T-cell (primary cell): ENCODE measurements around the gene SLCO3A1. TPM values are rescaled to one million over a fixed set of nuclear protein-coding genes. Genes with fewer than 3 reads are reported as not detected.

ENCODE experiments used
- ATAC-seq, 4 experiments: fragments of 200-7000 bp in 3 of 4; fragments of 150-1000 bp in 1 of 4; cut with Tn5 transposase; replicated peaks in 1 of 4; 1 replicate in 3 of 4; 2 replicates in 1 of 4; pipeline ENCODE4 v1.10.0; 2021; ENCODE audit warnings: moderate library complexity in 3 of 4, mild to moderate bottlenecking in 2 of 4, moderate number of reproducible peaks in 1 of 4
- CTCF ChIA-PET, 2 donors: fragments of 300-600 bp; sonication (Branson Sonifier 250); formaldehyde crosslinking; loops; one replicate each; lab custom pipeline; 2022; ENCODE audit warnings: antibody characterized with exemption in 2 of 2; lab: Charles Lee
- POLR2A ChIA-PET, 2 donors: fragments of 300-600 bp; sonication (Branson Sonifier 250); formaldehyde crosslinking; loops; one replicate each; lab custom pipeline; 2022; ENCODE audit warnings: antibody characterized with exemption in 2 of 2; lab: Charles Lee
- DNase-seq, 35 experiments: peaks; one replicate each; pipeline versions ENCODE4 v3.0.0 to v3.0.0-alpha.2; 2013 to 2023
- H3K27ac ChIP-seq: one replicate; pipeline ENCODE4 v1.5.1; 2013; ENCODE audit warnings: low read length
- H3K27me3 ChIP-seq, 2 experiments: replicated peaks in 1 of 2; 1 replicate in 1 of 2; 2 replicates in 1 of 2; pipeline versions ENCODE4 v1.6.1 to v1.7.0; 2013; ENCODE audit warnings: low read length in 1 of 2, mixed read lengths in 1 of 2; ENCODE audit not compliant: control insufficient read depth in 2 of 2, insufficient read depth in 2 of 2; ENCODE audit errors: extremely low read depth in 1 of 2
- H3K36me3 ChIP-seq, 2 donors: 1 replicate in 1 of 2; 2 replicates in 1 of 2; pipeline versions ENCODE4 v1.6.1 to v1.7.0; 2013; ENCODE audit warnings: low read length in 1 of 2; ENCODE audit not compliant: control insufficient read depth in 2 of 2, insufficient read depth in 1 of 2; ENCODE audit errors: extremely low read depth in 1 of 2
- H3K4me1 ChIP-seq, 2 experiments: 1 replicate in 1 of 2; 2 replicates in 1 of 2; pipeline versions ENCODE4 v1.6.1 to v1.7.0; 2013; ENCODE audit warnings: low read length in 2 of 2, mixed read lengths in 1 of 2; ENCODE audit not compliant: insufficient read depth in 2 of 2, control insufficient read depth in 1 of 2; ENCODE audit errors: extremely low read depth in 1 of 2
- H3K4me3 ChIP-seq, 2 donors: 1 replicate in 1 of 2; 2 replicates in 1 of 2; pipeline versions ENCODE4 v1.5.1 to v1.7.0; 2013; ENCODE audit warnings: mild to moderate bottlenecking in 2 of 2, low read length in 1 of 2, moderate library complexity in 1 of 2; ENCODE audit not compliant: control insufficient read depth in 1 of 2; ENCODE audit errors: extremely low read depth in 1 of 2
- H3K9me3 ChIP-seq: 2 replicates; pipeline ENCODE4 v1.7.0; 2013
- H3K27ac Mint-ChIP-seq, 2 donors: one replicate each; pipeline ENCODE4 v1.8.0; 2020 to 2021; ENCODE audit warnings: mild to moderate bottlenecking in 2 of 2, mixed read lengths in 2 of 2
- H3K27me3 Mint-ChIP-seq, 2 donors: one replicate each; pipeline ENCODE4 v1.8.0; 2021 to 2022; ENCODE audit warnings: mixed read lengths in 2 of 2
- H3K36me3 Mint-ChIP-seq: one replicate; pipeline ENCODE4 v1.8.0; 2021; ENCODE audit warnings: mixed read lengths
- H3K4me1 Mint-ChIP-seq, 3 donors: one replicate each; pipeline ENCODE4 v1.8.0; 2020 to 2022; ENCODE audit warnings: mixed read lengths in 3 of 3, mild to moderate bottlenecking in 1 of 3
- H3K4me3 Mint-ChIP-seq, 3 donors: one replicate each; pipeline ENCODE4 v1.8.0; 2020 to 2022; ENCODE audit warnings: mild to moderate bottlenecking in 3 of 3, mixed read lengths in 3 of 3, moderate library complexity in 3 of 3
- H3K9me3 Mint-ChIP-seq, 3 donors: one replicate each; pipeline ENCODE4 v1.8.0; 2020 to 2022; ENCODE audit warnings: mixed read lengths in 3 of 3
- WGBS: methylation state at CpG from one replicate; pipeline ENCODE4 v1.1.5; 2013; ENCODE audit warnings: missing lambda C conversion rate; ENCODE audit not compliant: insufficient coverage; 5-methylcytosine and 5-hydroxymethylcytosine counted together
- total RNA-seq, 35 experiments: library from RNA in 6 of 35; stranded (reverse) in 6 of 35; fragments of 120-200 nt in 1 of 35; gene quantifications; one replicate each; pipeline versions ENCODE4 v1.2.1 to v1.2.4 and lab custom pipeline; 2013 to 2026

Gene SLCO3A1
- total RNA-seq, 5 donors from 2014 or later (not counting 1 experiment from before 2014, with no cell fraction given) = 26.2 to 52.2 (median 38.7) TPM

DNA sequence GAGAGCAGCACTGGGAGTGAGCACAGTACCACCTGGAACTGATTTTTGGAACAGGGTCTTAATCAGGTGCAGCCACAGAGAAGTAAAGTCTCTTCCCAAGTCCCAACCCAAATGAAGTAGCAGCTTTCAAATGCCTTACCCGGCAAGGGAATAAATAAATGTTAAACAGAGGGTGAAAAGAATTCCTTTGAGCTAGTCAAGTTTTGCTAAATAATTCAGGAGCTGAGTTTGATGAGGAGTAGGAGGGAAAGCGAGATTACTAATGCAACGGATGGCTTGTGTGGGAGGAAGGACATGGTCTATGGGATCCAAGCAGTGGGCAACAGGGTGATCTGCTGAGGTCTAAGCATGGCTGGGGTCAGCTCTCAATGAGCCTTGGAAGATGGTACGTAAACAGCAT lies 335.7 kb downstream of the SLCO3A1 start:
- Mint-ChIP-seq H3K4me1 (no peaks in the 10 kb centered on the region), H3K4me3 (no peak overlapping the region), H3K36me3 (no peaks in the 10 kb centered on the region), H3K27ac (no peak overlapping the region), H3K27me3 (peaks cover 10 to 19% of the 10 kb centered on the region in 2 donors), H3K9me3 (no peaks in the 10 kb centered on the region)
- H3K9me3 ChIP-seq = no peaks in the 10 kb centered on the region
- no peak for DNase-seq
- ChIA-PET CTCF (no interaction called here), POLR2A (no interaction called here)
- no peaks in the 10 kb centered on the region for H3K4me1 ChIP-seq
- no peak overlapping the region for H3K4me3 ChIP-seq
- no peaks in the 10 kb centered on the region for H3K36me3 ChIP-seq
- H3K27ac ChIP-seq = no peak overlapping the region
- peaks cover 0 to 13% of the 10 kb centered on the region in 2 experiments for H3K27me3 ChIP-seq
- WGBS = 88% methylated on average over 2 of the region's 4 CpGs
- no peak for ATAC-seq

DNA sequence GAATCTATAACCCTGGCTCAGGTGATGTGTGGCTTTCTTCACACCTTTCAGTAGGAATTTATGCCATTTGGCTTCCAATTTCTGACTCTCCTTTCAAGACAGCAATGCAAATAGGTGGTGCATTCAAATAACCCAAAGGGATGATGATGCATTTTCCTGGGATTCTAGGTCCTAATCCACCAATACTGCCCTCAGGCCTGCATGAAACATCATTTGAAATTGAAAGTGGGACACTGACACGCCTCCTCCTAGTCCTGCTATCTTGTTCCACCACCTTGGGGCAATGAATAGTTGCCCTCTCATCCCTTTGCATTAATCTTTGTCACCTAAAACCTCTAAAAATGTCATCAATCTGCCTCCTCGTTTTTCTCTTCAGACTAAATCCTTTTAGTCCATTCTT lies 341.7 kb downstream of the SLCO3A1 start:
- 40% methylated on average over 1 of the region's 2 CpGs for WGBS
- H3K27me3 Mint-ChIP-seq = peaks cover 4 to 7% of the 10 kb centered on the region in 2 donors
- peaks cover 0 to 3% of the 10 kb centered on the region in 2 experiments for H3K27me3 ChIP-seq
- H3K9me3 ChIP-seq = no peaks in the 10 kb centered on the region
- ATAC-seq (no peak), DNase-seq (no peak)
- H3K4me1 ChIP-seq = no peaks in the 10 kb centered on the region
- no peak overlapping the region for H3K27ac ChIP-seq
- no peaks in the 10 kb centered on the region for H3K36me3 Mint-ChIP-seq
- no peak overlapping the region for H3K27ac Mint-ChIP-seq
- no peaks in the 10 kb centered on the region for H3K36me3 ChIP-seq
- POLR2A ChIA-PET = no interaction called here
- CTCF ChIA-PET = no interaction called here
- H3K4me1 Mint-ChIP-seq = no peaks in the 10 kb centered on the region
- H3K4me3 ChIP-seq = no peak overlapping the region
- peaks cover 4 to 7% (median 5%) of the 10 kb centered on the region in 3 donors for H3K9me3 Mint-ChIP-seq
- H3K4me3 Mint-ChIP-seq = no peak overlapping the region

DNA sequence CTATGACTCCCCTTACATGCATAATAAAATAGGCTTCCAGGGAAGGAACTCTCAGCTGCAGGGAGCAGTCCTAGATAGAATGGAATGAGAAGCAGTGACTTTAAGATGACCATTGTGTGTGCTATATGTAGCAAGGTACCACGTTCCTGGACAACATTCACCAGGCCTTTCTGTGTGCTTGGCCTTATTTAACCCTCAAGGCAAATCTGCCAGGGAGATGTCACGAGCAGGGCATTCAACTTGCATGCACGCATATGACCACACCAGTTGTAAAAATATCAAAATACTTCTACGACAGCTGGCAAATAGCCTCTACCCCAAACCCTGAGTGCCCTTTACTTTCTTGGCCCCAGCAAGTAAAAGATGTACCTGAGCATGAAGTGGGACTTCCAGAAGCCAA lies 342.8 kb downstream of the SLCO3A1 start:
- Mint-ChIP-seq H3K9me3 (peaks cover 4 to 7% (median 5%) of the 10 kb centered on the region in 3 donors), H3K27me3 (peaks cover 4 to 7% of the 10 kb centered on the region in 2 donors), H3K4me3 (no peak overlapping the region), H3K36me3 (no peaks in the 10 kb centered on the region), H3K4me1 (no peaks in the 10 kb centered on the region), H3K27ac (no peak overlapping the region)
- Histone ChIP-seq H3K4me3 (no peak overlapping the region), H3K4me1 (no peaks in the 10 kb centered on the region), H3K36me3 (no peaks in the 10 kb centered on the region), H3K27ac (no peak overlapping the region), H3K27me3 (peaks cover 0 to 8% of the 10 kb centered on the region in 2 experiments), H3K9me3 (no peaks in the 10 kb centered on the region)
- CTCF ChIA-PET = no interaction called here
- ATAC-seq (no peak), DNase-seq (no peak)
- POLR2A ChIA-PET = no interaction called here
- WGBS = 63% methylated on average over 3 of the region's 4 CpGs

GRCh38 chr15:92197746-92198145 lies 344.2 kb downstream of the SLCO3A1 start:
- Histone ChIP-seq H3K4me1 (no peaks in the 10 kb centered on the region), H3K27me3 (peaks cover 0 to 8% of the 10 kb centered on the region in 2 experiments), H3K36me3 (no peaks in the 10 kb centered on the region), H3K27ac (no peak overlapping the region), H3K9me3 (no peaks in the 10 kb centered on the region), H3K4me3 (no peak overlapping the region)
- no peak overlapping the region for H3K4me3 Mint-ChIP-seq
- ChIA-PET CTCF (interaction anchor here in 1 of 2 donors (0.5 kb wide), 1 partner anchor 1115 kb away, joined by 3 read pairs; no protein-coding TSS in a partner anchor), POLR2A (no interaction called here)
- H3K27ac Mint-ChIP-seq = no peak overlapping the region
- ATAC-seq (no peak), DNase-seq (no peak)
- H3K27me3 Mint-ChIP-seq = peaks cover 3 to 4% of the 10 kb centered on the region in 2 donors
- H3K9me3 Mint-ChIP-seq = peaks cover 4 to 10% (median 5%) of the 10 kb centered on the region in 3 donors
- WGBS = 100% methylated on average over 1 of the region's 2 CpGs
- H3K36me3 Mint-ChIP-seq = no peaks in the 10 kb centered on the region
- no peaks in the 10 kb centered on the region for H3K4me1 Mint-ChIP-seq

DNA sequence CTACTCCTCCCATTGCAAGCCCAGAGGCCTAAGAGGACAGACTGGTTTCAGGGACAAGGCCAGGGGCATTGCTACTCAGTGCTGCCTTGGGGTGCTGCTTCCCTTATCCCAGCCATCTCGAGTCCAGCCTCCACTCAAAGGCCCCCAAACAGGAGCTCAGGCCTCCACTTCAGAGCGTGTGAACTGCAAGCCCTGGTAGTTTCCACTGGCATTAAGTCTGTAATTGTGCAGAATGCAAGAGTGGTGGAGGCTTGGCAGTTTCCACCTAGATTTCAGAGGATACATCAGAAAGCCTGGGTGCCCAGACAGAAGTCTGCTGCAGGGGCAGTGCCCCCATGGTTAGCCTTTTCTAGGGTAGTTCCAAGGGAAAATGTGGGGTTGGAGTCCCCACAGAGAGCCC lies 347.4 kb downstream of the SLCO3A1 start:
- ATAC-seq (no peak), DNase-seq (no peak)
- no peaks in the 10 kb centered on the region for H3K4me1 ChIP-seq
- H3K4me3 Mint-ChIP-seq = no peak overlapping the region
- H3K9me3 ChIP-seq = no peaks in the 10 kb centered on the region
- H3K27me3 Mint-ChIP-seq = peaks cover 6 to 10% of the 10 kb centered on the region in 2 donors
- ChIA-PET CTCF (no interaction called here), POLR2A (no interaction called here)
- no peaks in the 10 kb centered on the region for H3K36me3 Mint-ChIP-seq
- WGBS = no CpG with 5 or more reads among the region's 2 CpGs
- H3K36me3 ChIP-seq = no peaks in the 10 kb centered on the region
- peaks cover 0 to 11% of the 10 kb centered on the region in 2 experiments for H3K27me3 ChIP-seq
- H3K9me3 Mint-ChIP-seq = peaks cover 5 to 14% (median 5%) of the 10 kb centered on the region in 3 donors
- H3K27ac ChIP-seq = no peak overlapping the region
- no peak overlapping the region for H3K27ac Mint-ChIP-seq
- no peak overlapping the region for H3K4me3 ChIP-seq
- H3K4me1 Mint-ChIP-seq = no peaks in the 10 kb centered on the region

DNA sequence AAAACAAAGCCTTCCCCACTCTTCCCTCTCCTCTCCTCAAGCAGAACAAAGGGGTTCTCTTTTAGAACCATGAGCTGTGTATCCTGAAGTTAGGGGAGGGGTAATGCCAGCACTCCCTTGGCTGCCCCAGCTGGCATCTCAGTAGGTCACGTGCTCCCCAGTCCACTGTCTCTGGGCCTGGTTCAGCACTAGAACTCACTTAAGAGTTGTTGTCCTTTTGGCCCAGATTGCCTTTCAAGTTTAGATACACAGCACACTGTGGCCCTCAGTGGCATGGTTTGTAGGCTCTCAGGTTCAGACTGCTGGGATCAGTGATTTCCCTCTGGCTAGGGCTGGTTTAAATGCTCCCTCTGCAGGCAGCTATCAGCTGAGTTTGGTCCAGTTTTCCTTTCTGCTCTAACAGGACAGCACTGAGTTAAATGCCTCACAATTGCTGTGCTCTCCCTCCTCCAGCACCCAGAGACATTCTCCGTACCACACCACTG lies 351.8 kb downstream of the SLCO3A1 start:
- H3K36me3 ChIP-seq = no peaks in the 10 kb centered on the region
- H3K27me3 ChIP-seq = peaks cover 0 to 15% of the 10 kb centered on the region in 2 experiments
- H3K9me3 ChIP-seq = no peaks in the 10 kb centered on the region
- DNase-seq = no peak
- no peaks in the 10 kb centered on the region for H3K4me1 ChIP-seq
- no peaks in the 10 kb centered on the region for H3K36me3 Mint-ChIP-seq
- CTCF ChIA-PET = no interaction called here
- no peaks in the 10 kb centered on the region for H3K4me1 Mint-ChIP-seq
- H3K27me3 Mint-ChIP-seq = peaks cover 16 to 24% of the 10 kb centered on the region in 2 donors
- peaks cover 0 to 7% (median 3%) of the 10 kb centered on the region in 3 donors for H3K9me3 Mint-ChIP-seq
- H3K27ac Mint-ChIP-seq = no peak overlapping the region
- no peak overlapping the region for H3K4me3 ChIP-seq
- POLR2A ChIA-PET = no interaction called here
- ATAC-seq = no peak
- no peak overlapping the region for H3K4me3 Mint-ChIP-seq
- H3K27ac ChIP-seq = no peak overlapping the region
- WGBS = 100% methylated on average over 1 of the region's 2 CpGs
